K562 (cell line): ENCODE data around the gene ATXN2L. TPM values are rescaled to one million over a fixed set of nuclear protein-coding genes. Genes with fewer than 3 reads are reported as not detected.

ENCODE experiments used
- BHLHE40 ChIP-seq: IDR thresholded peaks from 2 replicates; pipeline ENCODE4 v1.6.1; 2011; ENCODE audit warnings: low read length, improper control_type of control experiment
- CBX8 ChIP-seq: fragments of 200-600 bp; sonication (generic); IDR thresholded peaks from 2 replicates; pipeline ENCODE4 v1.6.1; 2012; ENCODE audit warnings: borderline replicate concordance, mixed run types, low read depth, mild to moderate bottlenecking, moderate library complexity, mixed read lengths, low read length, control low read depth, inconsistent platforms; ENCODE audit not compliant: poor library complexity, severe bottlenecking; ENCODE audit errors: extremely low read depth
- CEBPG ChIP-seq, 3 experiments: fragments of 200-800 bp in 1 of 3; sonication (Bioruptor generic) in 1 of 3; sonication (generic) in 1 of 3; formaldehyde crosslinking in 1 of 3; IDR thresholded peaks in 2 of 3; conservative IDR thresholded peaks in 1 of 3; 2 replicates each; pipeline versions ENCODE4 v1.6.1 to v1.8.0; 2016 to 2022; ENCODE audit warnings: missing compliant biosample characterization in 2 of 3, missing genetic modification characterization in 2 of 3, mild to moderate bottlenecking in 1 of 3, missing genetic modification reagents in 1 of 3
- CHD2 ChIP-seq: IDR thresholded peaks from 2 replicates; pipeline ENCODE4 v1.6.1; 2011; ENCODE audit warnings: low read depth, low read length
- ESRRA ChIP-seq: fragments of 450-650 bp; IDR thresholded peaks from 2 replicates; pipeline ENCODE4 v1.6.1; 2014; ENCODE audit warnings: low read depth, mild to moderate bottlenecking, moderate library complexity, borderline replicate concordance
- FOXK1 ChIP-seq: sonication (generic); formaldehyde crosslinking; IDR thresholded peaks from 2 replicates; pipeline ENCODE4 v1.8.0; 2022; ENCODE audit warnings: missing genetic modification reagents, mild to moderate bottlenecking, borderline replicate concordance
- LCOR ChIP-seq: sonication (generic); formaldehyde crosslinking; IDR thresholded peaks from 2 replicates; pipeline ENCODE4 v1.8.0; 2022; ENCODE audit warnings: mild to moderate bottlenecking, missing genetic modification reagents
- PHF21A ChIP-seq: fragments of 450-650 bp; IDR thresholded peaks from 2 replicates; pipeline ENCODE4 v1.6.1; 2017; ENCODE audit warnings: low read depth, borderline replicate concordance
- PURB ChIP-seq: sonication (generic); formaldehyde crosslinking; IDR thresholded peaks from 2 replicates; pipeline ENCODE4 v1.9.0; 2021; ENCODE audit warnings: low read depth, mild to moderate bottlenecking, missing genetic modification reagents
- SAP30 ChIP-seq: fragments of 200-600 bp; sonication (generic); IDR thresholded peaks from 2 replicates; pipeline ENCODE4 v1.6.1; 2012; ENCODE audit warnings: borderline replicate concordance, low read depth, mild to moderate bottlenecking, moderate library complexity, low read length, control low read depth, inconsistent platforms; ENCODE audit not compliant: insufficient read depth, poor library complexity, severe bottlenecking
- TEAD2 ChIP-seq: fragments of 450-650 bp; IDR thresholded peaks from 2 replicates; pipeline ENCODE4 v1.6.1; 2016; ENCODE audit warnings: missing genetic modification characterization, control low read depth, missing compliant biosample characterization
- ZNF124 ChIP-seq: sonication (generic); formaldehyde crosslinking; IDR thresholded peaks from 2 replicates; pipeline ENCODE4 v1.8.1; 2022; ENCODE audit warnings: missing genetic modification reagents
- ZSCAN32 ChIP-seq: fragments of 450-650 bp; formaldehyde crosslinking; IDR thresholded peaks from 2 replicates; pipeline ENCODE4 v1.4.0; 2020; ENCODE audit warnings: mild to moderate bottlenecking, moderate library complexity
- polyA plus RNA-seq, 8 experiments: library from polyadenylated mRNA; depleted of rRNA in 4 of 8; stranded (reverse) in 5 of 8; unstranded in 3 of 8; fragments of >200 nt; fragmentation: Nextera tagmentation in 2 of 8; fragmentation: Illumina TruSeq in 1 of 8; extraction: Ambion mirVana in 2 of 8; extraction: Trizol in 1 of 8; gene quantifications; 2 replicates each; pipeline versions ENCODE4 v1.2.1 to v1.2.3, GENCODE V29; 2011 to 2014; ENCODE audit warnings: inconsistent platforms in 1 of 8, missing spikeins in 1 of 8
- total RNA-seq, 7 experiments: library from RNA; depleted of rRNA in 6 of 7; stranded (reverse); fragments of >200 nt in 6 of 7; fragmentation: Illumina TruSeq in 2 of 7; extraction: Trizol in 2 of 7; gene quantifications; 2 replicates each; pipeline versions ENCODE4 v1.2.1 to v1.2.3, GENCODE V29; 2011 to 2021; ENCODE audit warnings: low replicate concordance in 1 of 7
- TF ChIP-seq, protein P1 (sequence below): IDR thresholded peaks from 2 replicates; pipeline ENCODE4 v1.6.1; 2011; ENCODE audit not compliant: insufficient read length; ENCODE audit errors: extremely low read depth
- TF ChIP-seq, protein P2 (sequence below): sonication (generic); formaldehyde crosslinking; IDR thresholded peaks from 2 replicates; pipeline ENCODE4 v1.8.1; 2022; ENCODE audit warnings: missing genetic modification reagents
- TF ChIP-seq, protein P3 (sequence below): sonication (generic); formaldehyde crosslinking; IDR thresholded peaks from 2 replicates; pipeline ENCODE4 v1.8.0; 2022; ENCODE audit warnings: mild to moderate bottlenecking, missing genetic modification reagents
- TF ChIP-seq, protein P4 (sequence below): fragments of 450-650 bp; formaldehyde crosslinking; IDR thresholded peaks from 2 replicates; pipeline ENCODE4 v1.4.0; 2020; ENCODE audit warnings: mild to moderate bottlenecking
- TF ChIP-seq, protein P5 (sequence below): fragments of 250-450 bp; sonication (Bioruptor Pico); IDR thresholded peaks from 2 replicates; pipeline ENCODE4 v1.5.0; 2020; ENCODE audit warnings: mild to moderate bottlenecking, borderline replicate concordance

ATXN2L gene
- total and polyA plus RNA-seq, 9 of the 15 experiments (the other 6 are each of a cell fraction or from before 2014, with no cell fraction given), result 3.8 to 280 (median 37.2) TPM

DNA sequence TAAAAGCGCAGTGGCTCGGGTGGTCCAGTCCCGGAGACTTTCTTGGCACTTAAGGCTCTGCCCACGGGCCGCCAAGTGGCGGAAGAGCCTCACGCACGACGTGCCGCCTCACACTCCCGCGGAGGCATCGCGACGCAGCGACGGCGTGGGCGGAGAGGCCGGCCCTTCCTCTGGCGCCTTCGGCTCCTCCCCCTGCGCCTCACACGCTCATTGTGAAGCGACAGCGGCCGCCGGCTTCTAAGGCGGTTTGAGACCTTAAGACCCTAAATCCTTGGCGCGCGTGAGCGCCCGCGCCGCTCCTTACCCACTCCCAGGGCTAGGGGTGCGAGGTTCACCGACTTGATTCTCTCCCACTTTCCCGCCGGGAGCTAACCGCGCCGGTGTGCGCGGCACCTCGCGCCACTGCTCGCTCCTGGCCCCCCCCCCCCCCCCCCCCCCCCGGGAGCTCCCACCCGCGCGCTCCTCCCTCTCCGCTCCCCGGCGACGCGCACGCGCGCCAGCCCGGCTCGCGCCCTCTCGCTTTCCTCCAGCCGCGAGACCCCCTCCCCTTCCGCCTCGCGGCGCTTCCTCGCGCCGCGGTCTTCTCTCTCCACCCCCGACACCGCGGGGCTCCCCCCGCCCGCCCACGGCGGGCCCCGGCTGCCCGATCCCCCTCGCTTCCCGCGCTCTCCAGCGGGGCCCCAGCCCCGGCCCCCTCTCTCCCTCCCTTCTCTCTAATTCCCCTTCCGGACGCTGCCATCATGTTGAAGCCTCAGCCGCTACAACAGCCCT, at the start of gene ATXN2L (continued):
- TF ChIP-seq FOXK1 (CRISPR knock-in tag) (no peak), CEBPG (CRISPR knock-in tag; IDR thresholded peaks at IDR 0.05) (no peak), CEBPG (tag; conservative IDR thresholded peaks at IDR 0.05 in 1 of 2, IDR thresholded peaks at IDR 0.05 in 1 of 2) (no peak), ESRRA (peak; percentile 41; the same call in 1 of the 2 replicates), TEAD2 (no peak), LCOR (CRISPR knock-in tag) (peak; percentile 45; the same call in 1 of the 2 replicates), ZSCAN32 (CRISPR knock-in tag) (peak; percentile 54; the same call in 1 of the 2 replicates), ZNF124 (CRISPR knock-in tag) (no peak), SAP30 (no peak), PHF21A (peak; percentile 53; the same call in 1 of the 2 replicates), CHD2 (peak; percentile 94), BHLHE40 (peak; percentile 78), CBX8 (no peak), PURB (CRISPR knock-in tag) (no peak)
- TF ChIP-seq, protein P1, sequence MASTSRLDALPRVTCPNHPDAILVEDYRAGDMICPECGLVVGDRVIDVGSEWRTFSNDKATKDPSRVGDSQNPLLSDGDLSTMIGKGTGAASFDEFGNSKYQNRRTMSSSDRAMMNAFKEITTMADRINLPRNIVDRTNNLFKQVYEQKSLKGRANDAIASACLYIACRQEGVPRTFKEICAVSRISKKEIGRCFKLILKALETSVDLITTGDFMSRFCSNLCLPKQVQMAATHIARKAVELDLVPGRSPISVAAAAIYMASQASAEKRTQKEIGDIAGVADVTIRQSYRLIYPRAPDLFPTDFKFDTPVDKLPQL, result peak; percentile 16
- TF ChIP-seq, protein P2, sequence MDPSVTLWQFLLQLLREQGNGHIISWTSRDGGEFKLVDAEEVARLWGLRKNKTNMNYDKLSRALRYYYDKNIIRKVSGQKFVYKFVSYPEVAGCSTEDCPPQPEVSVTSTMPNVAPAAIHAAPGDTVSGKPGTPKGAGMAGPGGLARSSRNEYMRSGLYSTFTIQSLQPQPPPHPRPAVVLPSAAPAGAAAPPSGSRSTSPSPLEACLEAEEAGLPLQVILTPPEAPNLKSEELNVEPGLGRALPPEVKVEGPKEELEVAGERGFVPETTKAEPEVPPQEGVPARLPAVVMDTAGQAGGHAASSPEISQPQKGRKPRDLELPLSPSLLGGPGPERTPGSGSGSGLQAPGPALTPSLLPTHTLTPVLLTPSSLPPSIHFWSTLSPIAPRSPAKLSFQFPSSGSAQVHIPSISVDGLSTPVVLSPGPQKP (CRISPR knock-in tag), result no peak
- TF ChIP-seq, protein P3, sequence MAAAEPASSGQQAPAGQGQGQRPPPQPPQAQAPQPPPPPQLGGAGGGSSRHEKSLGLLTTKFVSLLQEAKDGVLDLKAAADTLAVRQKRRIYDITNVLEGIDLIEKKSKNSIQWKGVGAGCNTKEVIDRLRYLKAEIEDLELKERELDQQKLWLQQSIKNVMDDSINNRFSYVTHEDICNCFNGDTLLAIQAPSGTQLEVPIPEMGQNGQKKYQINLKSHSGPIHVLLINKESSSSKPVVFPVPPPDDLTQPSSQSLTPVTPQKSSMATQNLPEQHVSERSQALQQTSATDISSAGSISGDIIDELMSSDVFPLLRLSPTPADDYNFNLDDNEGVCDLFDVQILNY (CRISPR knock-in tag), result no peak
- TF ChIP-seq, protein P4, sequence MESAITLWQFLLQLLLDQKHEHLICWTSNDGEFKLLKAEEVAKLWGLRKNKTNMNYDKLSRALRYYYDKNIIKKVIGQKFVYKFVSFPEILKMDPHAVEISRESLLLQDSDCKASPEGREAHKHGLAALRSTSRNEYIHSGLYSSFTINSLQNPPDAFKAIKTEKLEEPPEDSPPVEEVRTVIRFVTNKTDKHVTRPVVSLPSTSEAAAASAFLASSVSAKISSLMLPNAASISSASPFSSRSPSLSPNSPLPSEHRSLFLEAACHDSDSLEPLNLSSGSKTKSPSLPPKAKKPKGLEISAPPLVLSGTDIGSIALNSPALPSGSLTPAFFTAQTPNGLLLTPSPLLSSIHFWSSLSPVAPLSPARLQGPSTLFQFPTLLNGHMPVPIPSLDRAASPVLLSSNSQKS, result peak; percentile 38; the same call in 1 of the 2 replicates
- TF ChIP-seq, protein P5, sequence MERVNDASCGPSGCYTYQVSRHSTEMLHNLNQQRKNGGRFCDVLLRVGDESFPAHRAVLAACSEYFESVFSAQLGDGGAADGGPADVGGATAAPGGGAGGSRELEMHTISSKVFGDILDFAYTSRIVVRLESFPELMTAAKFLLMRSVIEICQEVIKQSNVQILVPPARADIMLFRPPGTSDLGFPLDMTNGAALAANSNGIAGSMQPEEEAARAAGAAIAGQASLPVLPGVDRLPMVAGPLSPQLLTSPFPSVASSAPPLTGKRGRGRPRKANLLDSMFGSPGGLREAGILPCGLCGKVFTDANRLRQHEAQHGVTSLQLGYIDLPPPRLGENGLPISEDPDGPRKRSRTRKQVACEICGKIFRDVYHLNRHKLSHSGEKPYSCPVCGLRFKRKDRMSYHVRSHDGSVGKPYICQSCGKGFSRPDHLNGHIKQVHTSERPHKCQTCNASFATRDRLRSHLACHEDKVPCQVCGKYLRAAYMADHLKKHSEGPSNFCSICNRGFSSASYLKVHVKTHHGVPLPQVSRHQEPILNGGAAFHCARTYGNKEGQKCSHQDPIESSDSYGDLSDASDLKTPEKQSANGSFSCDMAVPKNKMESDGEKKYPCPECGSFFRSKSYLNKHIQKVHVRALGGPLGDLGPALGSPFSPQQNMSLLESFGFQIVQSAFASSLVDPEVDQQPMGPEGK (CRISPR knock-in tag), result 0 out of 2 replicates have a peak, but pooled peaks have one; percentile 11
